Measurements from ENCODE around the gene STS. TPM values are rescaled to one million over a fixed set of nuclear protein-coding genes. Genes with fewer than 3 reads are reported as not detected.

STS gene
- total RNA-seq, 1 donor from 2014 or later, result 6.9 TPM

- no peak for DNase-seq (ENCODE audit: low read depth, low spot score)
- Mint-ChIP-seq H3K27me3 (ENCODE audit: low read depth) (no peaks in the 10 kb centered on the region), H3K27ac (ENCODE audit: unreplicated experiment) (peak overlapping the region; percentile 83), H3K4me3 (peak overlapping the region; percentile 94), H3K36me3 (ENCODE audit: low read depth) (peaks cover 3% of the 10 kb centered on the region), H3K4me1 (peaks cover 23% of the 10 kb centered on the region), H3K9me3 (no peaks in the 10 kb centered on the region)
- no peak for TF ChIP-seq CTCF (conservative IDR thresholded peaks at IDR 0.05)
Measured at GRCh38 chrX:7146703-7147412, 654 bp upstream of the STS start.

DNA sequence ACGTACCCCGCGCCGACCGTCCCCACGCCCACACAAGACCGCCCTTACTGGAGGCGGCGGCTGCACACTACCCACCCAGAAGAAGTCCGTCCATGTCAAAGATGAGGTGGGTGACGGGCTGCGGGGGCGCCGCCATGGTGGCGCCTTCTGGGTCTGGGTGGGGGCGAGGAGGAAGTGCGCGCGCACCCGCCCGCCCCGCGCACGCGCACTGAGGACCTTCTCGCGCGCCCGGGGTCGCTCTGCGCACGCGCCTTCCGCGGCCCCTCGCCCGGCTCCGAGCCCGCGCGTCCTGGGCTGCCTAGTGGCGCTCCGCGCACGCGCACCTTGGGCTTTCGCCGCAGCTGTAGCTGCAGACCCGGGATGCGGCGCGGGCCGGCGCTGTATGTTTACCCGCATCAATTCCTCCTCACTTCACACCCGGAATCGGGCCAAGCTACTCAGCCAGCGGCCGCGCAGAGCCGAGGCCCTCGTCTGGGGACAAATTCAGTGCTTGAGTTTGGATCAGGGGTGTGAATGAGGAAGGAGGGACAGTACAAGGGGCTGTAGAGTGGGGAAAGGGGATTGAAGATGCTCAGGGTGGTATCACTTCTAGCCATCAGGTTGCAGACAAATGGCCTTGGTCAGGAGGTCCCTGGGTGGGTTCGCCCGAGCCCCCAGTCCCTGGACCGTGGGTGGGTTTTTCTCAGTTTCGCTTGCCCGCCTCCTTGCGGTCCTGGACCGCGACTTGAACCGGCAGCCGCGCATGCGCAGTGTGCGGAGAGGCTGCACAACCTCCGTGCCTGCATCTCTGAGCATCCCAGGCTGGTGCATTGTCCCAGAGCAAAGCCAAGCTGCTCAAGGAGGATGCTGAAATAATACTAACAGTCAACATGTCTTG lies 704 bp downstream of the STS start, which contains the start of gene PUDP:
TSS of gene PUDP (minus strand) at position 176 of the 877 bp plus-strand sequence. CDS start at position 136, 40 bp downstream.
- Mint-ChIP-seq H3K27ac (ENCODE audit: unreplicated experiment) (peak within 1 kb of the TSS; percentile 86), H3K9me3 (no peaks in the 10 kb centered on the region), H3K27me3 (ENCODE audit: low read depth) (no peaks in the 10 kb centered on the region), H3K36me3 (ENCODE audit: low read depth) (no peaks in the 10 kb centered on the region), H3K4me1 (peaks cover 23% of the 10 kb centered on the region), H3K4me3 (peak within 1 kb of the TSS; percentile 96)
- peak; percentile 46 for TF ChIP-seq CTCF (conservative IDR thresholded peaks at IDR 0.05)
- peak; percentile 85 for DNase-seq (ENCODE audit: low read depth, low spot score)

- H3K9me3 Mint-ChIP-seq, result no peaks in the 10 kb centered on the region
- no peak overlapping the region for H3K27ac Mint-ChIP-seq (ENCODE audit: unreplicated experiment)
- TF ChIP-seq CTCF (conservative IDR thresholded peaks at IDR 0.05), result no peak
- peak overlapping the region; percentile 96 for H3K4me3 Mint-ChIP-seq
- DNase-seq (ENCODE audit: low read depth, low spot score), result no peak
- no peaks in the 10 kb centered on the region for H3K36me3 Mint-ChIP-seq (ENCODE audit: low read depth)
- H3K27me3 Mint-ChIP-seq (ENCODE audit: low read depth), result peaks cover 9% of the 10 kb centered on the region
- peaks cover 22% of the 10 kb centered on the region for H3K4me1 Mint-ChIP-seq
Measured at GRCh38 chrX:7149411-7149810, 1.9 kb downstream of the STS start.

GRCh38 chrX:7153231-7153630 lies 5.7 kb downstream of the STS start:
- H3K27me3 Mint-ChIP-seq (ENCODE audit: low read depth), result peaks cover 10% of the 10 kb centered on the region
- H3K36me3 Mint-ChIP-seq (ENCODE audit: low read depth), result no peaks in the 10 kb centered on the region
- DNase-seq (ENCODE audit: low read depth, low spot score), result no peak
- H3K27ac Mint-ChIP-seq (ENCODE audit: unreplicated experiment), result no peak overlapping the region
- no peak overlapping the region for H3K4me3 Mint-ChIP-seq
- H3K9me3 Mint-ChIP-seq, result no peaks in the 10 kb centered on the region
- H3K4me1 Mint-ChIP-seq, result peaks cover 9% of the 10 kb centered on the region
- no peak for TF ChIP-seq CTCF (conservative IDR thresholded peaks at IDR 0.05)

DNA sequence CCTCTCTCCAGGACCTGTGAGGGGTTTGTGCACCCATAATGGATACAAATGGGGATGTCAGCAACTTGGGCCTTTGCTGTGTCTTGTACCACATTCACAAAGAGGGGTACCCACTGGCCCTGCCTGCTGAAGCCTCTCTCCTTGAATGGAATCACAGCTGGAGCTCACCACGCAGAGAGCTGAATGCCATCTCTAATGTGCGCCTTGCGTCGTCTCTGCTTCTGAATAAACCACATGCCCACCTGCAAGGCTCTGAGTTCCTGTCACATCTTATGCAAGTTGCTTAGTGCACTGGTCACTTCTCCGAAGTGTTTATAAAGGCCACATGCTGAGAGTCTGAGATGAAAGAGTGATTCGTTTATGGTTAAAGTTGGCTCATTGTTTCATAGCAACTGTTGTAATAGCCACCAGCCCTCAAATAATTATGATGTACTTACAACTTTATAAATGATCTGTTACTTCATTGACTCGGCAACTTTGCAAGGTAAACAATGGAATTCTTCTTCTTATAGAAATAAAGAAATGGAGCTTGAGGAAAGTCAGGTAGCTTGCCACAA lies 6.6 kb downstream of the STS start:
- no peaks in the 10 kb centered on the region for H3K9me3 Mint-ChIP-seq
- DNase-seq (ENCODE audit: low read depth, low spot score), result no peak
- no peak for TF ChIP-seq CTCF (conservative IDR thresholded peaks at IDR 0.05)
- no peaks in the 10 kb centered on the region for H3K36me3 Mint-ChIP-seq (ENCODE audit: low read depth)
- peaks cover 14% of the 10 kb centered on the region for H3K4me1 Mint-ChIP-seq
- H3K4me3 Mint-ChIP-seq, result peak overlapping the region; percentile 23
- no peak overlapping the region for H3K27ac Mint-ChIP-seq (ENCODE audit: unreplicated experiment)
- H3K27me3 Mint-ChIP-seq (ENCODE audit: low read depth), result peaks cover 10% of the 10 kb centered on the region
